Liver (tissue), 9 donors: ENCODE data around the gene TRAPPC3. TPM values are rescaled to one million over a fixed set of nuclear protein-coding genes. Genes with fewer than 3 reads are reported as not detected.
"Not testable (repeated sequence)": the region's sequence is repeated elsewhere in the genome, so short reads cannot be mapped to it uniquely, and the experiment has no call there.

Experiments
- DNase-seq: peaks from one replicate; pipeline ENCODE4 v3.0.0-alpha.2; 2017; ENCODE audit warnings: low spot score
- H3K27ac ChIP-seq, 2 donors: one replicate each; pipeline ENCODE4 v1.7.0; 2013; ENCODE audit warnings: inconsistent platforms in 2 of 2, low read length in 2 of 2, control low read depth in 1 of 2, low read depth in 1 of 2, mild to moderate bottlenecking in 1 of 2
- H3K27me3 ChIP-seq, 4 donors: one replicate each; pipeline versions ENCODE4 v1.6.1 to v1.7.0; 2013; ENCODE audit warnings: low read length in 3 of 4, inconsistent platforms in 1 of 4, mild to moderate bottlenecking in 1 of 4, moderate library complexity in 1 of 4; ENCODE audit not compliant: control insufficient read depth in 4 of 4, insufficient read depth in 4 of 4
- H3K36me3 ChIP-seq, 4 donors: one replicate each; pipeline versions ENCODE4 v1.6.1 to v1.7.0; 2013; ENCODE audit warnings: low read length in 3 of 4, mild to moderate bottlenecking in 3 of 4, low read depth in 1 of 4, moderate library complexity in 1 of 4; ENCODE audit not compliant: control insufficient read depth in 4 of 4, insufficient read depth in 3 of 4
- H3K4me1 ChIP-seq, 4 donors: one replicate each; pipeline versions ENCODE4 v1.6.1 to v1.7.0; 2013; ENCODE audit warnings: low read length in 3 of 4, mild to moderate bottlenecking in 3 of 4, moderate library complexity in 1 of 4; ENCODE audit not compliant: control insufficient read depth in 4 of 4, insufficient read depth in 4 of 4
- H3K4me3 ChIP-seq, 3 donors: one replicate each; pipeline versions ENCODE4 v1.6.1 to v1.7.0; 2013; ENCODE audit warnings: low read length in 3 of 3, control low read depth in 1 of 3, low read depth in 1 of 3, mild to moderate bottlenecking in 1 of 3
- H3K9ac ChIP-seq, 2 donors: one replicate each; pipeline ENCODE4 v1.7.0; 2013; ENCODE audit warnings: low read length in 2 of 2, mild to moderate bottlenecking in 2 of 2, moderate library complexity in 2 of 2, control low read depth in 1 of 2, low read depth in 1 of 2
- H3K9me3 ChIP-seq, 4 donors: one replicate each; pipeline versions ENCODE4 v1.6.1 to v1.7.0; 2013; ENCODE audit warnings: low read length in 3 of 4; ENCODE audit not compliant: control insufficient read depth in 4 of 4
- GABPA ChIP-seq, 2 donors: IDR thresholded peaks in 1 of 2; conservative IDR thresholded peaks in 1 of 2; 2 replicates each; pipeline ENCODE4 v1.6.1; 2016; ENCODE audit warnings: antibody characterized with exemption in 2 of 2, mild to moderate bottlenecking in 1 of 2, moderate library complexity in 1 of 2
- HNF4A ChIP-seq, 2 donors: conservative IDR thresholded peaks; 2 replicates each; pipeline ENCODE4 v1.6.1; 2016; ENCODE audit warnings: antibody characterized with exemption in 2 of 2, mild to moderate bottlenecking in 2 of 2
- HNF4G ChIP-seq: IDR thresholded peaks from 2 replicates; pipeline ENCODE4 v1.6.1; 2016; ENCODE audit warnings: antibody characterized with exemption
- RAD21 ChIP-seq, 2 donors: IDR thresholded peaks; 2 replicates each; pipeline ENCODE4 v1.6.1; 2016; ENCODE audit warnings: antibody characterized with exemption in 2 of 2, mild to moderate bottlenecking in 2 of 2
- RXRA ChIP-seq, 2 donors: IDR thresholded peaks; 2 replicates each; pipeline ENCODE4 v1.6.1; 2017 to 2018; ENCODE audit warnings: antibody characterized with exemption in 2 of 2, mild to moderate bottlenecking in 1 of 2
- SP1 ChIP-seq: IDR thresholded peaks from 2 replicates; pipeline ENCODE4 v1.6.1; 2018; ENCODE audit warnings: antibody characterized with exemption, mild to moderate bottlenecking
- TAF1 ChIP-seq: conservative IDR thresholded peaks from 2 replicates; pipeline ENCODE4 v1.6.1; 2016; ENCODE audit warnings: antibody characterized with exemption, mild to moderate bottlenecking
- YY1 ChIP-seq: IDR thresholded peaks from 2 replicates; pipeline ENCODE4 v1.6.1; 2016; ENCODE audit warnings: antibody characterized with exemption, mild to moderate bottlenecking
- WGBS: extraction: QIAGEN DNeasy Blood & Tissue Kit; methylation state at CpG from one replicate; pipeline ENCODE4 v1.1.7; 2013; 5-methylcytosine and 5-hydroxymethylcytosine counted together
- polyA plus RNA-seq, 2 donors: library from polyadenylated mRNA; stranded (reverse) in 1 of 2; unstranded in 1 of 2; fragments of 200-250 nt in 1 of 2; fragments of >200 nt in 1 of 2; fragmentation: Nextera tagmentation in 1 of 2; extraction: Ambion mirVana in 1 of 2; gene quantifications; one replicate each; pipeline versions ENCODE4 v1.2.1 to v1.2.3, GENCODE V29; 2013 to 2015
- total RNA-seq, 2 donors: library from RNA; depleted of rRNA; stranded (reverse); fragments of >200 nt; gene quantifications; one replicate each; pipeline ENCODE4 v1.2.3, GENCODE V29; 2014
- TF ChIP-seq, protein P1 (sequence below): IDR thresholded peaks from 2 replicates; pipeline ENCODE4 v1.6.1; 2016; ENCODE audit warnings: antibody characterized with exemption
- TF ChIP-seq, protein P2 (sequence below): fragments of 150-350 bp; IDR thresholded peaks from 2 replicates; pipeline ENCODE4 v1.5.1; 2017; ENCODE audit warnings: improper control_type of control experiment, low read depth, low read length; ENCODE audit not compliant: missing input control
- TF ChIP-seq, protein P3 (sequence below): IDR thresholded peaks from 2 replicates; pipeline ENCODE4 v1.6.1; 2016; ENCODE audit warnings: antibody characterized with exemption
- donor health status: healthy.
- donor health status: healthy.
- donor health status: healthy.
- donor health status: healthy.
- donor health status: healthy.

Gene TRAPPC3
- total and polyA plus RNA-seq, 4 donors, result 24.2 to 56.1 (median 30.4) TPM

DNA sequence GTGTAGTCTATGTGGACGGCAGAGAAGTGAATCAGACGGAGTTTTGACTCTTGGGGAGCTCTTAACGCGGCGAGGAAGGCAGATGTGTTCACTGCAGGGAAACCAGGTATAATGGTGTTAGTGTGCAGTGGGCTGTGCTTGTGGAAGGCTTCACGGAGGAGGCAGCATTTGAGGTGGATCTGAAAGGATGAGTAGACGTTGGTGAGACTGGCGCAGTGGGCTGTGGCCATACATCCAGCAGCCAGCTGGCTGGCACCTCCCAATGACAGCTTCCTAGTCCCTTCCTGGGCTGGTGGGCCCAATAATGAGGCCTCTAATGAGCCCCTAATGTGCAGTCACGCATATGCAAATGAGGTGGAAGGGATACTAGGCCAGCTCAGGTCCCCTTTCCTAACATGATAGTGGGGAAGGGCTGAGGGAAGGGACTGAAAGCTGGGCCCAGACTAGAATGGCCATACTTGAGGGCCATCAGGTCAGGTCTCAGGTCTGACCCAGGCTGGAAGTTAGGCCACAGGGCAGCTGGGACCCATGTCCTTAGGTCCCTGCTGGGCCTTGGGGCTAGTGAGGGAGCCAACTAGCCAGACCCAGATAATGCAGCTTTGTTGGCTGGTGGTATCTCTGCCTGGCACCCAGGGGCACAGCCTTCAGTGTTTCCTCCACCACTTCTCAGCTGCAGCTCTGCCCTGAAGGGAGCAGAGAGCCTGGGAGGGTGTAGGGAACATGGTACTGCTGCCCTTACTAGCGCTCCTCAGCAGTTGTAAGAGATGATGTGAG, 10.5 kb upstream of the TRAPPC3 start:
- TF ChIP-seq YY1, result no peak
- TF ChIP-seq, protein P1, sequence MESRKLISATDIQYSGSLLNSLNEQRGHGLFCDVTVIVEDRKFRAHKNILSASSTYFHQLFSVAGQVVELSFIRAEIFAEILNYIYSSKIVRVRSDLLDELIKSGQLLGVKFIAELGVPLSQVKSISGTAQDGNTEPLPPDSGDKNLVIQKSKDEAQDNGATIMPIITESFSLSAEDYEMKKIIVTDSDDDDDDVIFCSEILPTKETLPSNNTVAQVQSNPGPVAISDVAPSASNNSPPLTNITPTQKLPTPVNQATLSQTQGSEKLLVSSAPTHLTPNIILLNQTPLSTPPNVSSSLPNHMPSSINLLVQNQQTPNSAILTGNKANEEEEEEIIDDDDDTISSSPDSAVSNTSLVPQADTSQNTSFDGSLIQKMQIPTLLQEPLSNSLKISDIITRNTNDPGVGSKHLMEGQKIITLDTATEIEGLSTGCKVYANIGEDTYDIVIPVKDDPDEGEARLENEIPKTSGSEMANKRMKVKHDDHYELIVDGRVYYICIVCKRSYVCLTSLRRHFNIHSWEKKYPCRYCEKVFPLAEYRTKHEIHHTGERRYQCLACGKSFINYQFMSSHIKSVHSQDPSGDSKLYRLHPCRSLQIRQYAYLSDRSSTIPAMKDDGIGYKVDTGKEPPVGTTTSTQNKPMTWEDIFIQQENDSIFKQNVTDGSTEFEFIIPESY, result no peak
- TF ChIP-seq, protein P2, sequence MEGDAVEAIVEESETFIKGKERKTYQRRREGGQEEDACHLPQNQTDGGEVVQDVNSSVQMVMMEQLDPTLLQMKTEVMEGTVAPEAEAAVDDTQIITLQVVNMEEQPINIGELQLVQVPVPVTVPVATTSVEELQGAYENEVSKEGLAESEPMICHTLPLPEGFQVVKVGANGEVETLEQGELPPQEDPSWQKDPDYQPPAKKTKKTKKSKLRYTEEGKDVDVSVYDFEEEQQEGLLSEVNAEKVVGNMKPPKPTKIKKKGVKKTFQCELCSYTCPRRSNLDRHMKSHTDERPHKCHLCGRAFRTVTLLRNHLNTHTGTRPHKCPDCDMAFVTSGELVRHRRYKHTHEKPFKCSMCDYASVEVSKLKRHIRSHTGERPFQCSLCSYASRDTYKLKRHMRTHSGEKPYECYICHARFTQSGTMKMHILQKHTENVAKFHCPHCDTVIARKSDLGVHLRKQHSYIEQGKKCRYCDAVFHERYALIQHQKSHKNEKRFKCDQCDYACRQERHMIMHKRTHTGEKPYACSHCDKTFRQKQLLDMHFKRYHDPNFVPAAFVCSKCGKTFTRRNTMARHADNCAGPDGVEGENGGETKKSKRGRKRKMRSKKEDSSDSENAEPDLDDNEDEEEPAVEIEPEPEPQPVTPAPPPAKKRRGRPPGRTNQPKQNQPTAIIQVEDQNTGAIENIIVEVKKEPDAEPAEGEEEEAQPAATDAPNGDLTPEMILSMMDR, result no peak
- no peaks in the 10 kb centered on the region for H3K36me3 ChIP-seq
- no peaks in the 10 kb centered on the region for H3K9me3 ChIP-seq
- H3K4me3 ChIP-seq, result no peak overlapping the region
- no peaks in the 10 kb centered on the region for H3K27me3 ChIP-seq
- H3K27ac ChIP-seq, result peak overlapping the region in 1 of 2 donors; percentile 57
- DNase-seq, result no peak
- peaks cover 3 to 40% (median 16%) of the 10 kb centered on the region in 4 donors for H3K4me1 ChIP-seq
- no peak overlapping the region for H3K9ac ChIP-seq
- 92% methylated on average over 10 of the region's 10 CpGs for WGBS

DNA sequence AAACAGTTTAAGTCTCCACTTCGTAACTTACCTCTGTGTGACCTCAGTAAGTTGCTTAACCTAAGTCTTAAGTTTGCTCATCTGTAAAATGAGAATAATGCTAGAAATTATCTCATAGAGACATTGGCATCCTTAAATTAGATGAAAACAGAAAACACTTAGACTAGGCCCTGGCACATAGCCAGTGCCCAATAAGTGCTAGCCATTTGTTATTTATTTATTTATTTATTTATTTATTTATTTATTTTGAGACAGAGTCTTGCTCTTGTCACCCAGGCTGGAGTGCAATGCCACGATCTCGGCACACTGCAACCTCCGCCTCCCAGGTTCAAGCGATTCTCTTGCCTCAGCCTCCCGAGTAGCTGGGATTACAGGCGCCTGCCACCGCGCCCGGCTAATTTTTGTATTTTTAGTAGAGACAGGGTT, 9.6 kb upstream of the TRAPPC3 start:
- WGBS, result 93% methylated on average over 10 of the region's 10 CpGs
- not testable (repeated sequence) for DNase-seq, H3K36me3 ChIP-seq, H3K9me3 ChIP-seq, H3K27ac ChIP-seq, H3K4me3 ChIP-seq, H3K9ac ChIP-seq, H3K27me3 ChIP-seq
- H3K4me1 ChIP-seq, result peaks cover 3 to 40% (median 17%) of the 10 kb centered on the region in 4 donors

DNA sequence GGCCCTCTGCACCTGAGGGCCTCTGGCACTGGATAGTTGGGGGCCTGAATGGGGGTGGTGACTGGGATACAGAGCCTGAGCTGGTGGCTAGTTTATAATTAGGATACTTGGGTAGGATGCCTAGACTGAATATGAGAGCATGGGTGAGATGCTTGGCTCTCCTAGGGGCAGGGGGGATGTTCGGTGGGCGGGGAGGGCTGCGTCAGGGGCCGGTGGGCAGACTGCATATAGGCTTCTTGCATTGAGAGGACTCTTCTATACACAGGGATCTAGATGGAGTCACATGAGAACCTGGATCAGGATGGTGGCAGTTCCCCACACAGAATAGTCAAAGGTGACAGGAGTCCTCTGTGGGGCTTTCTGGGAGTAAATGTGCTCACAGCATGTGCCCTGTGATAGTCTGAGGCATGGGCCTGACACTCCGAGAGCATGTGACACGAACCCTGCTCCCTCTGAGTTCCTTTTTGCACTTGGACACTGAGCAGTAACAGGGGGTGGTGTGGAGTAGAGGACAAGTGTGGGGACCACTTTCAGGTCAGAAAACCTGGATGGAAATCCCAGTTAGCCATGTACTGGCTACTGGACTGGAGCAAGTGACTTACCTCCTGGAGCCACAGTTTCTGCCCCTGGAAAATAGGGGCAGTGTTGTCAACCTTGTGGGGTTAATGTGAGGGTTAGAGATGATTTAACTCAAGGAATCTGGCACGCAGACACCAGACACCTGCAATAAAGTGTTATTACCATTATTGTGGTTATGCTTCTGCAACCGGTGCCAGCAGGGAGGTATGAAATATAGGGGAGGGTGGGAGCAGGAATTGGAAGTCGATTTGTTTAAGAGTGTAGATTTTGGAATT, 8.9 kb upstream of the TRAPPC3 start:
- Histone ChIP-seq H3K4me1 (peaks cover 3 to 40% (median 17%) of the 10 kb centered on the region in 4 donors), H3K9me3 (no peaks in the 10 kb centered on the region), H3K9ac (no peak overlapping the region), H3K4me3 (no peak overlapping the region), H3K27me3 (no peaks in the 10 kb centered on the region), H3K27ac (peak overlapping the region in 1 of 2 donors; percentile 95), H3K36me3 (no peaks in the 10 kb centered on the region)
- WGBS, result 74% methylated on average over 9 of the region's 9 CpGs
- no peak for DNase-seq
- TF ChIP-seq TAF1 (no peak), RAD21 (IDR thresholded peaks at IDR 0.05) (no peak), SP1 (no peak), RXRA (IDR thresholded peaks at IDR 0.05) (no peak), YY1 (no peak), HNF4G (no peak), GABPA (IDR thresholded peaks at IDR 0.05 in 1 of 2, conservative IDR thresholded peaks at IDR 0.05 in 1 of 2) (no peak), HNF4A (conservative IDR thresholded peaks at IDR 0.05) (no peak)
- TF ChIP-seq, protein P1, result no peak
- TF ChIP-seq, protein P2, result no peak
- TF ChIP-seq, protein P3, sequence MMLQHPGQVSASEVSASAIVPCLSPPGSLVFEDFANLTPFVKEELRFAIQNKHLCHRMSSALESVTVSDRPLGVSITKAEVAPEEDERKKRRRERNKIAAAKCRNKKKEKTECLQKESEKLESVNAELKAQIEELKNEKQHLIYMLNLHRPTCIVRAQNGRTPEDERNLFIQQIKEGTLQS, result no peak
